ENCODE data around the gene RGS1. TPM values are rescaled to one million over a fixed set of nuclear protein-coding genes. Genes with fewer than 3 reads are reported as not detected.

RGS1 gene
- total and polyA plus RNA-seq, 2 of the 4 experiments (the other 2 are of a cell fraction), result not detected

- peak overlapping the region; percentile 99 for H3K27ac ChIP-seq (ENCODE audit: insufficient read depth, low read length)
- peak overlapping the region; percentile 44 to 74; a peak in 3 of 4 replicates for H4K8ac ChIP-seq (ENCODE audit: low read depth in 2 of 2, low read length in 2 of 2)
- H2BK20ac ChIP-seq (ENCODE audit: low read depth, low read length), result peak overlapping the region; percentile 90
- peak; percentile 98 for DNase-seq
- peak overlapping the region; percentile 85 for H2BK5ac ChIP-seq (ENCODE audit: low read depth, low read length, poor library complexity, severe bottlenecking)
- H2AK9ac ChIP-seq (replicated peaks; ENCODE audit: low read depth, low read length, poor library complexity), result no peak overlapping the region
- H3K79me1 ChIP-seq (ENCODE audit: low read depth in 1 of 2, low read length in 2 of 2), result no peaks in the 10 kb centered on the region
- H3K14ac ChIP-seq (replicated peaks; ENCODE audit: low read depth, low read length), result peak overlapping the region; percentile 54
- peak overlapping the region; percentile 61 for H3K4ac ChIP-seq (ENCODE audit: low read depth, low read length)
- H3K27me3 ChIP-seq (ENCODE audit: control insufficient read depth, insufficient read depth, low read length), result no peaks in the 10 kb centered on the region
- H3K56ac ChIP-seq (ENCODE audit: extremely low read depth, insufficient read depth, low read length), result peak overlapping the region; percentile 93
- H3K9me1 ChIP-seq (ENCODE audit: insufficient read depth, low read length), result no peaks in the 10 kb centered on the region; the same call in 1 of the 2 replicates
- ChIA-PET POLR2A (ENCODE audit: unreplicated experiment) (interaction anchor here (0.6 kb wide), 1 partner anchor 8 kb away, joined by 4 read pairs; no protein-coding TSS in a partner anchor), CTCF (interaction anchor here (1.7 kb wide), 1 partner anchor 14 kb away, joined by 4 read pairs; no protein-coding TSS in a partner anchor)
- peak; percentile 96 for ATAC-seq (ENCODE audit: low read depth)
- no peaks in the 10 kb centered on the region for H4K20me1 ChIP-seq (ENCODE audit: insufficient read depth, low read length)
- no peaks in the 10 kb centered on the region for H3K9me3 ChIP-seq (ENCODE audit: control insufficient read depth, insufficient read depth, low read length)
- H2BK120ac ChIP-seq (ENCODE audit: low read depth, low read length), result peak overlapping the region; percentile 88
- no TSS peak for BruUV-seq (replicated peaks)
- H3K23ac ChIP-seq (ENCODE audit: low read depth, low read length), result peak overlapping the region; percentile 68; the same call in 1 of the 2 replicates
- peak overlapping the region; percentile 83 for H3K9ac ChIP-seq (ENCODE audit: low read depth, low read length)
- peak overlapping the region; percentile 69 for H4K91ac ChIP-seq (ENCODE audit: insufficient read depth, low read depth, low read length)
- in situ Hi-C loops (cut with MboI; ENCODE audit: low sequenced_read_pairs) (loop anchor here (10.0 kb wide), 1 partner anchor 55 kb away; no protein-coding TSS in a partner anchor), intact Hi-C loops (cut with micrococcal nuclease) (loop anchor here (5.0 kb wide), 1 partner anchor 52 kb away; no protein-coding TSS in a partner anchor), dilution Hi-C loops (cut with HindIII; ENCODE audit: low sequenced_read_pairs, unreplicated experiment) (no loop called here)
- WGBS, 2 experiments (ENCODE audit: extremely low coverage in 2 of 2, insufficient read length in 1 of 2), result no CpG with 5 or more reads among the region's 4 CpGs
- peaks cover 12% of the 10 kb centered on the region for H3K4me1 ChIP-seq (ENCODE audit: control insufficient read depth, insufficient read depth, low read length)
- peak overlapping the region; percentile 54; the same call in 1 of the 3 replicates for H2BK15ac ChIP-seq (ENCODE audit: low read depth, low read length)
- no peak overlapping the region for H2AFZ ChIP-seq (replicated peaks; ENCODE audit: low read length, poor library complexity)
- H3K4me2 ChIP-seq (ENCODE audit: low read depth, low read length), result peak overlapping the region; percentile 56
- no peaks in the 10 kb centered on the region for H3K36me3 ChIP-seq (ENCODE audit: control insufficient read depth, insufficient read depth, low read length)
- H3K4me3 ChIP-seq (ENCODE audit: insufficient read depth, low read depth, low read length), result no peak overlapping the region
- TF ChIP-seq RAD21 (IDR thresholded peaks at IDR 0.05; ENCODE audit: low read length), result peak; percentile 27
- no peak for TF ChIP-seq BHLHE40 (IDR thresholded peaks at IDR 0.05; ENCODE audit: low read depth, low read length)
- TF ChIP-seq RFX5 (IDR thresholded peaks at IDR 0.05; ENCODE audit: low read depth, low read length), result no peak
- TF ChIP-seq CEBPB (IDR thresholded peaks at IDR 0.05; ENCODE audit: low read depth, low read length), result peak; percentile 13; the same call in 1 of the 2 replicates
- TF ChIP-seq, protein P1, sequence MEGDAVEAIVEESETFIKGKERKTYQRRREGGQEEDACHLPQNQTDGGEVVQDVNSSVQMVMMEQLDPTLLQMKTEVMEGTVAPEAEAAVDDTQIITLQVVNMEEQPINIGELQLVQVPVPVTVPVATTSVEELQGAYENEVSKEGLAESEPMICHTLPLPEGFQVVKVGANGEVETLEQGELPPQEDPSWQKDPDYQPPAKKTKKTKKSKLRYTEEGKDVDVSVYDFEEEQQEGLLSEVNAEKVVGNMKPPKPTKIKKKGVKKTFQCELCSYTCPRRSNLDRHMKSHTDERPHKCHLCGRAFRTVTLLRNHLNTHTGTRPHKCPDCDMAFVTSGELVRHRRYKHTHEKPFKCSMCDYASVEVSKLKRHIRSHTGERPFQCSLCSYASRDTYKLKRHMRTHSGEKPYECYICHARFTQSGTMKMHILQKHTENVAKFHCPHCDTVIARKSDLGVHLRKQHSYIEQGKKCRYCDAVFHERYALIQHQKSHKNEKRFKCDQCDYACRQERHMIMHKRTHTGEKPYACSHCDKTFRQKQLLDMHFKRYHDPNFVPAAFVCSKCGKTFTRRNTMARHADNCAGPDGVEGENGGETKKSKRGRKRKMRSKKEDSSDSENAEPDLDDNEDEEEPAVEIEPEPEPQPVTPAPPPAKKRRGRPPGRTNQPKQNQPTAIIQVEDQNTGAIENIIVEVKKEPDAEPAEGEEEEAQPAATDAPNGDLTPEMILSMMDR (conservative IDR thresholded peaks at IDR 0.05; ENCODE audit: low read depth, low read length), result no peak
- no peak for TF ChIP-seq POLR2A (IDR thresholded peaks at IDR 0.05; ENCODE audit: low read depth, low read length)
- 0 out of 2 replicates have a peak, but pooled peaks have one; percentile 2 for TF ChIP-seq FOS (IDR thresholded peaks at IDR 0.05; ENCODE audit: low read depth, low read length)
- peak overlapping the region; percentile 82 for H3K18ac ChIP-seq (ENCODE audit: low read depth, low read length)
- peak overlapping the region; percentile 87 for H4K5ac ChIP-seq (ENCODE audit: low read depth, low read length)
- 0 out of 2 replicates have a peak overlapping the region, but pooled peaks have one; percentile 15 for H2AK5ac ChIP-seq (ENCODE audit: low read depth, low read length)
Observed at GRCh38 chr1:192539297-192540092, 36.1 kb upstream of the RGS1 start.
